GM21526 (cell line): Measurements from ENCODE around the gene ZNRF3.
"Not testable (repeated sequence)": the region's sequence is repeated elsewhere in the genome, so short reads cannot be mapped to it uniquely, and the experiment has no call there.

Experiments used
- ATAC-seq: cut with Tn5 transposase; IDR thresholded peaks from one replicate; pipeline ENCODE4 v1.9.1; 2021; ENCODE audit warnings: moderate library complexity; ENCODE audit not compliant: unreplicated experiment, low FRiP score

Gene ZNRF3

GRCh38 chr22:28882878-28883656, at the start of gene ZNRF3:
Gene ZNRF3 (plus strand): TSS chr22:28883572. CDS start chr22:28883767, 195 bp downstream.
- ATAC-seq = no peak

DNA sequence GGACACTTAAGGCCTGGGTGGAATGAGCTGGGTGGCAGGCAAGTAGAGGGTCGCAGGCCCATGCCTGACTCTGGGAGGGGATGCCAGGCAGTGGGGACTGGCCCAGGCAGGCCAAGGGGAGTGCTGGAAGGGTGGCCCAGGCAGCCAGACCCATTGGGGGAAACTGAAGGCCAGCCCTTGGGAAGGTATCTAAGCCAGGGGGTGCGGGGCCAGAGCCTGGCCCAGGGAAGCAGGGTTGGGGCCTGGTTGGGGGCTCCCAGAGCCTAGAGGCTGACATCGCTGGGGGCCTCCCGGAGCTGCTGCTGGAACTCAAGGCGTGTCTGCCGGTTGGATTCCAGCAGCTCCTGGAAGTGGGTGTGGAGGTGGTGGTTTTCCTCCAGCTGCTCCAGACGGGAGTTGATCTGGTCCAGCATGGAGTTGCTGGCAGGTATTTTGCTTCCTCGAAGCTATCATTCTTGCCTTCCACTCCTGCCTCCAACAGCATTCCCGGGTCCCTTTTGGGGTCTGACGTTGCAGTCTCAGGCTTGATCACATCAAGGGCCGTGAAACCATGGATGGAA, 47.7 kb upstream of the ZNRF3 start:
- ATAC-seq = no peak

GRCh38 chr22:28837640-28838039, 45.7 kb upstream of the ZNRF3 start:
- ATAC-seq = no peak

- ATAC-seq = no peak
Measured at GRCh38 chr22:28838971-28839370, 44.4 kb upstream of the ZNRF3 start.

DNA sequence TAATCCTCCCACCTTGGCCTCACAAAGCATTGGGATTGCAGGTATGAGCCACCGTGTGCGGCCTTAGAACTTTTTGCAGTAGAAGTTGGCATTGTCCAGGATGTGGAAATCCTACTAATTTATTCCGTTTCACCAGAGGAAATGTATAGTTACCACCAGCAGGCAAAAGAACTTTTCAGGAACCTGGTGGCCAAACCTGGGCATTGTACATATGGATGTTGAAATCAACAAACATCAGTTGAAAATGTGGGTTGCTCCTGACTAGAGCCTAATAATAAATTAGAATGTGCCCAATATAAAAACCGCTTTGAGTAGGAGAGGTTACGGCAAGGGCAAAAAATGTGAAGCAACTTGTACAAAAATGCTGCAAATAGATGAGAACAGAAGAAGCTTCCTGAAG, 42.3 kb upstream of the ZNRF3 start:
- no peak for ATAC-seq

DNA sequence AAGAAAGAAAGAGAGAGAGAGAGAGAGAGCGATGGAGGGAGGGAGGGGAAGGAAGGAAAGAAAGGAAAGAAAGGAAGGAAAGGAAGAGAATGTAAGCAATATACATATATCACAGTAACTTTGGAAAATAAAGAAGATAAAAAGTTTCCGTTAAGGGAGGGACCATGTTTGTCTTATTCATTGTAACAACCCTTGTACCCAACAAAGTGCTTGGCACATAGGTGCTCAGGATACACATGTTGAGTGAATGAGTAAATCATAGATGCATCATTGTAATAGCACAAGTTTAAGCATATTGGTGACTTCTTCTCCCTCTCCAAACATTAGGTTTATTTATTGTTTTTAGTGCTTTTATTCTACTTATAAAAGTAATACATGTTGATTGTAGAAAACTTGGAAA, 39.7 kb upstream of the ZNRF3 start:
- no peak for ATAC-seq

- not testable (repeated sequence) for ATAC-seq
Measured at GRCh38 chr22:28844277-28844676, 39.1 kb upstream of the ZNRF3 start.

DNA sequence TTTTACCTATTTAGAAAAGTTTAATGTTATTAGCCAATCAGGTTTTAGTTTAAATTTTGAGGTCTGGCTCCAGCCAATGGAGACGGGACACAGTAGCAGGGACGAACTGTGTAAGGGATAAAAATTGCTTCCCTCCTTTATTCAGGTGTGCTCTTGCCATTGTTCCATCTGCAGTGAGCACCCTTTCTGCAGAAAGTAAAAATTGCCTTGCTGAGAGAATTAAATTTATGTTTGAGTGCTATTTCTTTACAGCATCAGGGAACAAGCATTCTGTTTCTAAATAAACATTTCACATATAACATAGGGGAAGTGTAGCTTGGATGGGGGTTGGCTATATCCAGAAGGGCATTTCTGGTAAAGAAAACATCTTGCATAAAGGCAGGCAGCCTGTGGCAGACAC, 36.4 kb upstream of the ZNRF3 start:
- no peak for ATAC-seq

DNA sequence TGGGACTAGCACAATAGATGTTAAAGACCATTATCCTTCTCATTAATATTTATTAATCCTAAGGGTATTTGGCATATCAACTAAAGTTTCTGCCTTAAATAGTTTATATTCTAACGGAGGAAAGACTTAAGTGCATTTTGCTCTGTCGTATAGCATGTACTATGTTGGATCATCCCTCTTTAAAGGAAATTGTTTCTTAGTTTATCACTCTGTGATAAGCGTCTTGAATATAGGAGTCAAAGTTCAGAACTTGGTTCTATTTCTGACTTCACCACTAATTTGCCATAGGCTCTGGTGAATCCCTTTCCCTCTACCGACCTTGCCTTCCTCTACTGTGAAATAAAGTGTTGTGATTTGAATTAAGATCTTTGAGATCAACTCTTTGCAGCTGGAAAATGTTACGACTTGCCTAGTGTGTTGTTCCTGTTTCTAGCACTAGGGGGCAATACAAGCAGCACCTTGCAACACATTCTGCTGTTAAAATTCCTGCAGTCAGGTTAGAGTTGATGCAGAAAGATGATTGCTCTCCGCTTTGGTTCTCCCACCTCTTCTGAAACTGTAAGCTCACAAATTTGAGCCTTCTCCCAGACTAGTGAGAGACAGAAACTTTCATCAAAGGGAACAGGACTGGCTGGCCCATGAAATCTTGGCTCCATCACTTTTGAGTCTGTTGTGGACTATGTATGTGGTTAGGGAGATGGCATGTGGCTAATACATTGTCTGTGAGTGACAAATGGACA, 27.8 kb upstream of the ZNRF3 start:
- no peak for ATAC-seq

- ATAC-seq = no peak
Measured at GRCh38 chr22:28856095-28856455, 27.3 kb upstream of the ZNRF3 start.

DNA sequence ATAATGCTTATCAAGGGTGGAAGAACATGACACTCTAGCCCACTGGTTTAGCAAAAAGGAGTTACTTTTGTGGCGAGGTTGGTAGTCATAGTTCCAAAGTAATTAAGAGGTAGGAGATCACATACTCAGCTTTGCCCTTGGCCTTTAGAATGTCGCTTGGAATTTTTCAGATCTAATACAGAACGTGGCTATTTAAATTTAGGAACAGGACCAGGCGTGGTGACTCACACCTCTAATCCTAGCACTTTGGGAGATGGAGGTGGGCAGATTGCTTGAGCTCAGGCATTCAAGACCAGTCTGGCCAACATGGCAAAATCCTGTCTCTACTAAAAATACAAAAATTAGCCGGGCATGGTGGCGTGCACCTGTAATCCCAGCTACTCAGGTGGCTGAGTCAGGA, 26.1 kb upstream of the ZNRF3 start:
- no peak for ATAC-seq

GRCh38 chr22:28864878-28865596, 18.3 kb upstream of the ZNRF3 start:
- no peak for ATAC-seq

DNA sequence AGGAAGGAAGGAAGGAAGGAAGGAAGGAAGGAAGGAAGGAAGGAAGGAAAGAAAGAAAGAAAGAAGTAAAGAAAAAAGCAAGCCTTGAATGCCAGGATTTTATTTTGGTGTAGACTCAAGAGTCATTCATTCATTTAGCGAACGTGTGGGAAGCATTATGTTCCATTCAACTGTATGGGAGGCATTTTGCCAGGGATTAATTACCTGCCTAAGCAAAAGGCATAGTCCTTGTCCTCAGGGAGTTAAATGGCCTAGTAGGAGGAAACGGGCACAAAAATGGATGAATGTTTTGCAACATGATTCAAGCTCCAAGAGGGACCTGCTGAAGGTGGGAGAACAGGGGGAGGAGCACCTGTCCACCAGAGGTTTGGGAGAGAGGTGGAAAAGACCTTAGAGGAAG, 16.2 kb upstream of the ZNRF3 start:
- ATAC-seq = no peak

DNA sequence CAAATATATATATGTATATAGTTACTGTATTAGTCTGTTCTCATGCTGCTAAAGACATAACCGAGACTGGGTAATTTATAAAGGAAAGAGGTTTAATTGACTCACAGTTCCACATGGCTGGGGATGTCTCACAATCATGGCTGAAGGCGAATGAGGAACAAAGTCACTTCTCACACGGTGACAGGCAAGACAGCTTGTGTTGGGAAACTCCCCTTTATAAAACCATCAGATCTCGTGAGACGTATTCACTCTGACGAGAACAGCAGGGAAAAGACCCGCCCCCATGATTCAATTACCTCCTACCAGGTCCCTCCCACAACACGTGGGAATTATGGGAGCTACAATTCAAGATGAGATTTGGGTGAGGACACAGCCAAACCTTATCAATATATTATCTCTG, 15.0 kb upstream of the ZNRF3 start:
- not testable (repeated sequence) for ATAC-seq

GRCh38 chr22:28869736-28870135, 13.6 kb upstream of the ZNRF3 start:
- no peak for ATAC-seq

DNA sequence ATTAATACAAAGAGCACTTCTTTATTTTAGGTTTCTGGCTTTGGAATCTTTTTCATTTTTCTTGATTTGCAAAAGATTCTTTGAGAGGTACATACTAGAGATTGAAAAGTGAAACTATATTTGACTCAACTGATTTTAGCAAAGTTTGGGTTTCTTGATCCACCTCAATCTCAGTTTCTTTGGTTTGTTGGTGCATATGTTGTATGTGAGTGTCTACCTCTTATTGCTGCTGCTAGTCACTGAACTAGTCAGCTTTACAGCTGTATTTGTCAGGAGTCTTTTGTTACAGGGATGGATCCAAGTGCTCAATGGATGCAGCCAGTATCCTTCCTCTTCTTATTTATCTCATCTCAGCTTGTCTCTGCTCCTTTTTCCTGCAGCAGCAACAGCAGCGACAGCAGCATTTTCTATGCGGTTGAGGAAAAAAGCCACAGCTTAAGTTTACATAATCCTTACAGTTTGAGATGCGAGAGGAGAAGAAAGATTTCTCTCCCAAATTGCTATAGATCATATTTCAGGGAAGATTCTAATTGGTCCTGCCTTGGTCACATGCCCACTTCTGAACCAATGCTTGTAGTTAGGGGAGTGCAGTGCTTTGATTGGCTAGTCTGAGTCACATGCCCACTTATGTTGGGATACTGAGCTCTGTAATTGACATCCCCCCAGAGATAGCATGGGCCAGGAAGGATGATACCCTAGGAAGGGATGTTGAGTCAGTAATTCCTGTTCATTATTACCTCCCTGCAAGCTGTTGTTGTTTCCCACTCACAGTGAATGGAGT, 10.0 kb upstream of the ZNRF3 start:
- ATAC-seq = no peak

DNA sequence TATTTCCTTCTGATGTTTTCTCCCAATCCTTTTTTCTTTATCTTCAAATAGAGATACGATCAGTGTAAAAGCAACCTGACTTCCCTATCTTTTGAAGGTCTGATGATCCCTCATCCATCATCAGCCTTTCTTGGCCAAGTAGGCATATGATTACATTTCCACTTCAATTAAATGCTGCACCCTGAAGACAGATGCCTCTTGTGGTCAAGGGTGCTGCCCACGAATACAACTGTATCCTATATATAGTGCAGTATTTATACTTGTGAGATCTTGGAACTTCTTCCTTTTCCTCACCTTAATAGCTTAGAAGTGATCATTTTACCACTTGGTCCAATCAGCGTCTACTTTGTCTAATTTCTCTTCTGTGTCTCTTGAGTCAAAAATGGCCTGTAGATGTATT, 9.3 kb upstream of the ZNRF3 start:
- ATAC-seq = no peak

DNA sequence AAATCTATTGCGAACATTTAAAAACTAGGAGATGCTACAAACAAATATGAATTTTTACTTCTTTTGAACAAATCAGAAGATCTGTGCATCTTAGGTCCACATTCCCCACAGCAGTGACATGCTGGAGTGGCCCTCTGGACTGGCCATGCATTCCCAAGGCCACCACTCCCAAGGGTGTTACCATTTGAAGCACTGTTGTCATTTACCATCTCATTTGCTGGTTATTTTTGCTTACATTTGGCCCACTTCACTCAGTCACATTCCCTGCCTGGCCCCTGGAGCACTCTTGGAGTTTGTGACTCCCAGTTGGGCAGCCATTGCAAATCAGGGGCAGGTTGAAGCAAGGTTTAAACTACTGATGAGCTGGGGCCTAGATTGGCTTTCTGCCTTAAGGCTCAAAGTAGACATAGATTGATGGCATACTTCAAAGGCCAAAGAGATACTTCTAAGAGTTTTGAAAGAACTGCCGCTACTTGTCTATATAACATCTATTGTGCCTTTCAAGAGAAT, 8.5 kb upstream of the ZNRF3 start:
- no peak for ATAC-seq

- no peak for ATAC-seq
Measured at GRCh38 chr22:28882545-28882877, 861 bp upstream of the ZNRF3 start.

DNA sequence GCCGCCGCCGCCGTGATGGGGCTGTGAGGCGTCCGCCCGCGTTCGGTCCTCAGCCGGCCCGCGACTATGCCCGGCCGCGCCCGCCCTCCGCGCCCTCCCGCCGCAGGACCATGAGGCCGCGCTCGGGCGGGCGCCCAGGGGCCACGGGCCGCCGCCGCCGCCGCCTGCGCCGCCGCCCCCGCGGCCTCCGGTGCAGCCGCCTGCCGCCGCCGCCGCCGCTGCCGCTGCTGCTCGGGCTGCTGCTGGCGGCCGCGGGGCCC, 215 bp downstream of the ZNRF3 start:
- ATAC-seq = no peak
